SK-N-SH (cell line): ENCODE results near the gene NOD2. TPM values are rescaled to one million over a fixed set of nuclear protein-coding genes. Genes with fewer than 3 reads are reported as not detected.

Experiments used
- CTCF ChIA-PET: fragments of 300-600, 350-600 bp; formaldehyde crosslinking; extraction: SDS; loops from one replicate; lab custom pipeline; 2021; lab: Yijun Ruan, JAX
- POLR2A ChIA-PET: fragments of 350-600 bp; sonication (Branson Sonifier 250); formaldehyde crosslinking; extraction: SDS; loops from one replicate; lab custom pipeline; 2020; ENCODE audit warnings: antibody characterized with exemption, inconsistent platforms; lab: Yijun Ruan, JAX
- DNase-seq: peaks from one replicate; pipeline ENCODE4 v3.0.0; 2012
- H2AFZ ChIP-seq: fragments of 200-600 bp; sonication (generic); 2 replicates; pipeline ENCODE4 v1.8.1; 2016; ENCODE audit warnings: antibody characterized with exemption, mild to moderate bottlenecking, low read depth
- H3F3A ChIP-seq: fragments of 200-600 bp; sonication (generic); replicated peaks from 2 replicates; pipeline ENCODE3; 2016; ENCODE audit warnings: antibody characterized with exemption, mild to moderate bottlenecking; ENCODE audit not compliant: insufficient read depth
- H3K27ac ChIP-seq, 2 experiments: fragments of 200-500 bp in 1 of 2; fragments of 200-600 bp in 1 of 2; sonication (Bioruptor generic) in 1 of 2; sonication (generic), shearing (Covaris generic) in 1 of 2; 2 replicates each; pipeline versions ENCODE4 v1.5.1 to v1.6.1; 2014 to 2016; ENCODE audit warnings: low read depth in 2 of 2, inconsistent platforms in 1 of 2, low read length in 1 of 2, mild to moderate bottlenecking in 1 of 2, mixed read lengths in 1 of 2
- H3K27me3 ChIP-seq: fragments of 200-600 bp; sonication (generic), shearing (Covaris generic); 2 replicates; pipeline ENCODE4 v1.6.1; 2016; ENCODE audit warnings: mixed run types; ENCODE audit not compliant: insufficient read depth
- H3K36me3 ChIP-seq, 2 experiments: fragments of 200-500 bp in 1 of 2; fragments of 200-600 bp in 1 of 2; sonication (Bioruptor generic) in 1 of 2; sonication (generic) in 1 of 2; replicated peaks in 1 of 2; 2 replicates each; pipeline versions ENCODE3 to v1.5.1; 2014 to 2016; ENCODE audit warnings: low read length in 1 of 2, mild to moderate bottlenecking in 1 of 2; ENCODE audit not compliant: insufficient read depth in 2 of 2, control insufficient read depth in 1 of 2
- H3K4me1 ChIP-seq, 2 experiments: fragments of 200-500 bp in 1 of 2; fragments of 200-600 bp in 1 of 2; sonication (Bioruptor generic) in 1 of 2; sonication (generic), shearing (Covaris generic) in 1 of 2; 2 replicates each; pipeline versions ENCODE4 v1.5.1 to v1.6.1; 2014 to 2016; ENCODE audit warnings: low read depth in 1 of 2, low read length in 1 of 2, mixed run types in 1 of 2; ENCODE audit not compliant: insufficient read depth in 2 of 2, control insufficient read depth in 1 of 2
- H3K4me2 ChIP-seq: fragments of 200-600 bp; sonication (generic), shearing (Covaris generic); 2 replicates; pipeline ENCODE4 v1.6.1; 2017; ENCODE audit warnings: mixed run types
- H3K4me3 ChIP-seq, 2 experiments: fragments of 200-500 bp in 1 of 2; fragments of 200-600 bp in 1 of 2; sonication (Bioruptor generic) in 1 of 2; sonication (generic), shearing (Covaris generic) in 1 of 2; 2 replicates each; pipeline versions ENCODE4 v1.5.1 to v1.8.1; 2014 to 2016; ENCODE audit warnings: low read depth in 2 of 2, inconsistent platforms in 1 of 2, low read length in 1 of 2, mild to moderate bottlenecking in 1 of 2, mixed read lengths in 1 of 2, moderate library complexity in 1 of 2
- H3K79me2 ChIP-seq: fragments of 200-600 bp; sonication (generic); 2 replicates; pipeline ENCODE4 v1.8.1; 2017; ENCODE audit warnings: mild to moderate bottlenecking; ENCODE audit not compliant: insufficient read depth
- H3K9ac ChIP-seq: fragments of 200-600 bp; sonication (generic); 2 replicates; pipeline ENCODE4 v1.6.1; 2017; ENCODE audit warnings: mixed run types
- H3K9me2 ChIP-seq: fragments of 200-600 bp; sonication (generic); 2 replicates; pipeline ENCODE4 v1.6.1; 2017; ENCODE audit warnings: mixed run types
- H3K9me3 ChIP-seq: fragments of 200-600 bp; sonication (generic); 2 replicates; pipeline ENCODE4 v1.6.1; 2017; ENCODE audit warnings: mixed run types, mild to moderate bottlenecking, moderate library complexity
- H4K20me1 ChIP-seq: fragments of 200-600 bp; sonication (generic); 2 replicates; pipeline ENCODE4 v1.6.1; 2017; ENCODE audit warnings: mild to moderate bottlenecking, mixed run types; ENCODE audit not compliant: insufficient read depth
- CTCF ChIP-seq: fragments of 200-600 bp; sonication (generic); IDR thresholded peaks from 2 replicates; pipeline ENCODE4 v1.6.1; 2017; ENCODE audit warnings: antibody characterized with exemption, mild to moderate bottlenecking, moderate library complexity
- ELF1 ChIP-seq: IDR thresholded peaks from 2 replicates; pipeline ENCODE4 v1.4.0; 2012
- EP300 ChIP-seq, 2 experiments: IDR thresholded peaks; 2 replicates each; pipeline versions ENCODE4 v1.4.0 to v1.6.1; 2012; ENCODE audit warnings: borderline replicate concordance in 1 of 2, low read depth in 1 of 2, low read length in 1 of 2
- EZH2phosphoT487 ChIP-seq: fragments of 200-600 bp; sonication (generic); IDR thresholded peaks from 2 replicates; pipeline ENCODE4 v1.6.1; 2017; ENCODE audit warnings: low read depth, mixed run types, mild to moderate bottlenecking, antibody characterized with exemption, moderate library complexity, borderline replicate concordance
- FOSL2 ChIP-seq: IDR thresholded peaks from 2 replicates; pipeline ENCODE4 v1.4.0; 2012; ENCODE audit warnings: low read depth, mild to moderate bottlenecking, moderate library complexity, borderline replicate concordance
- FOXJ3 ChIP-seq: sonication (generic); formaldehyde crosslinking; IDR thresholded peaks from 2 replicates; pipeline ENCODE4 v1.5.1; 2020; ENCODE audit warnings: mild to moderate bottlenecking, missing genetic modification reagents
- FOXM1 ChIP-seq: IDR thresholded peaks from 2 replicates; pipeline ENCODE4 v1.4.0; 2012; ENCODE audit warnings: low read depth, mild to moderate bottlenecking
- GATA2 ChIP-seq: sonication (generic); formaldehyde crosslinking; IDR thresholded peaks from 2 replicates; pipeline ENCODE4 v1.5.0; 2020; ENCODE audit warnings: mild to moderate bottlenecking, missing genetic modification reagents
- MXI1 ChIP-seq: IDR thresholded peaks from 2 replicates; pipeline ENCODE4 v1.6.1; 2012; ENCODE audit warnings: mild to moderate bottlenecking, low read depth, low read length, improper control_type of control experiment
- NFIC ChIP-seq: IDR thresholded peaks from 2 replicates; pipeline ENCODE4 v1.4.0; 2012; ENCODE audit warnings: borderline replicate concordance
- NRF1 ChIP-seq: IDR thresholded peaks from 2 replicates; pipeline ENCODE4 v1.6.1; 2012; ENCODE audit warnings: low read depth, mild to moderate bottlenecking, low read length
- POLR2AphosphoS5 ChIP-seq: IDR thresholded peaks from 2 replicates; pipeline ENCODE4 v1.6.1; 2012; ENCODE audit warnings: low read depth, low read length
- RAD21 ChIP-seq: IDR thresholded peaks from 2 replicates; pipeline ENCODE4 v1.6.1; 2012; ENCODE audit warnings: mild to moderate bottlenecking, low read length
- RCOR1 ChIP-seq: fragments of 150-350 bp; IDR thresholded peaks from 2 replicates; pipeline ENCODE4 v1.6.1; 2017; ENCODE audit warnings: antibody characterized with exemption, low read length
- REST ChIP-seq: IDR thresholded peaks from 2 replicates; pipeline ENCODE4 v1.6.1; 2012; ENCODE audit warnings: mild to moderate bottlenecking, low read depth, low read length, moderate library complexity
- RXRA ChIP-seq: IDR thresholded peaks from 2 replicates; pipeline ENCODE4 v1.4.0; 2012; ENCODE audit warnings: low read depth, mild to moderate bottlenecking, borderline replicate concordance
- SIN3A ChIP-seq: IDR thresholded peaks from 2 replicates; pipeline ENCODE4 v1.6.1; 2012; ENCODE audit warnings: low read depth, mild to moderate bottlenecking, low read length, moderate library complexity, borderline replicate concordance
- SMC3 ChIP-seq: IDR thresholded peaks from 2 replicates; pipeline ENCODE4 v1.6.1; 2012; ENCODE audit warnings: low read depth, low read length, improper control_type of control experiment
- TAF1 ChIP-seq: IDR thresholded peaks from 2 replicates; pipeline ENCODE4 v1.6.1; 2012; ENCODE audit warnings: low read depth, mild to moderate bottlenecking, low read length, moderate library complexity, borderline replicate concordance
- TCF12 ChIP-seq: IDR thresholded peaks from 2 replicates; pipeline ENCODE4 v1.4.0; 2012
- TEAD4 ChIP-seq: IDR thresholded peaks from 2 replicates; pipeline ENCODE4 v1.4.0; 2012; ENCODE audit warnings: mild to moderate bottlenecking, borderline replicate concordance; ENCODE audit not compliant: insufficient read depth
- YY1 ChIP-seq: IDR thresholded peaks from 2 replicates; pipeline ENCODE4 v1.4.0; 2012; ENCODE audit warnings: low read depth, mild to moderate bottlenecking
- ZBTB33 ChIP-seq: IDR thresholded peaks from 2 replicates; pipeline ENCODE4 v1.4.0; 2012; ENCODE audit warnings: low read depth, borderline replicate concordance
- WGBS: methylation state at CpG from one replicate; pipeline ENCODE4 v1.1.6; 2017; ENCODE audit warnings: low lambda C conversion rate; 5-methylcytosine and 5-hydroxymethylcytosine counted together
- polyA plus RNA-seq, 3 experiments: library from polyadenylated mRNA; depleted of rRNA; stranded (reverse); fragments of >200 nt; gene quantifications; 2 replicates each; pipeline ENCODE4 v1.2.3, GENCODE V29; 2012
- TF ChIP-seq, protein P1 (sequence below): fragments of 150-350 bp; IDR thresholded peaks from 2 replicates; pipeline ENCODE4 v1.6.1; 2016; ENCODE audit warnings: mild to moderate bottlenecking, low read depth, low read length
- TF ChIP-seq, protein P2 (sequence below): IDR thresholded peaks from 2 replicates; pipeline ENCODE4 v1.4.0; 2012; ENCODE audit warnings: low read depth

The NOD2 gene
- polyA plus RNA-seq, 1 of the 3 experiments (the other 2 are of a cell fraction): not detected

GRCh38 chr16:50671644-50672260 lies 21.7 kb upstream of the NOD2 start:
- H4K20me1 ChIP-seq: no peaks in the 10 kb centered on the region
- CTCF ChIA-PET: interaction anchor here (0.8 to 16.3 kb wide), 8 partner anchors 9 to 319 kb away, joined by 3 to 326 read pairs (median 3); partner anchors contain the start of genes BRD7 and SNX20
- H3F3A ChIP-seq: no peaks in the 10 kb centered on the region
- H2AFZ ChIP-seq: no peak overlapping the region
- H3K9me3 ChIP-seq: no peaks in the 10 kb centered on the region
- peak; percentile 62 for DNase-seq
- no peaks in the 10 kb centered on the region for H3K79me2 ChIP-seq
- no peak overlapping the region for H3K4me2 ChIP-seq
- H3K9ac ChIP-seq: no peak overlapping the region
- POLR2A ChIA-PET: no interaction called here
- peaks cover 0 to 1% of the 10 kb centered on the region in 2 experiments; a peak in 1 of 4 replicates for H3K4me1 ChIP-seq
- no peak for TF ChIP-seq ZBTB33
- peak; percentile 39 for TF ChIP-seq RAD21
- TF ChIP-seq SIN3A: no peak
- TF ChIP-seq, protein P1, sequence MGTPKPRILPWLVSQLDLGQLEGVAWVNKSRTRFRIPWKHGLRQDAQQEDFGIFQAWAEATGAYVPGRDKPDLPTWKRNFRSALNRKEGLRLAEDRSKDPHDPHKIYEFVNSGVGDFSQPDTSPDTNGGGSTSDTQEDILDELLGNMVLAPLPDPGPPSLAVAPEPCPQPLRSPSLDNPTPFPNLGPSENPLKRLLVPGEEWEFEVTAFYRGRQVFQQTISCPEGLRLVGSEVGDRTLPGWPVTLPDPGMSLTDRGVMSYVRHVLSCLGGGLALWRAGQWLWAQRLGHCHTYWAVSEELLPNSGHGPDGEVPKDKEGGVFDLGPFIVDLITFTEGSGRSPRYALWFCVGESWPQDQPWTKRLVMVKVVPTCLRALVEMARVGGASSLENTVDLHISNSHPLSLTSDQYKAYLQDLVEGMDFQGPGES: no peak
- TF ChIP-seq MXI1: no peak
- TF ChIP-seq SMC3: peak; percentile 37; the same call in 1 of the 2 replicates
- TF ChIP-seq, protein P2, sequence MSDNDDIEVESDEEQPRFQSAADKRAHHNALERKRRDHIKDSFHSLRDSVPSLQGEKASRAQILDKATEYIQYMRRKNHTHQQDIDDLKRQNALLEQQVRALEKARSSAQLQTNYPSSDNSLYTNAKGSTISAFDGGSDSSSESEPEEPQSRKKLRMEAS: no peak
- TF ChIP-seq REST: no peak
- TF ChIP-seq FOXM1: no peak
- no peak for TF ChIP-seq EP300 (IDR thresholded peaks at IDR 0.05; ENCODE audit: borderline replicate concordance in 1 of 2, low read depth in 1 of 2, low read length in 1 of 2)
- no peak for TF ChIP-seq FOSL2
- no peak for TF ChIP-seq NRF1
- TF ChIP-seq YY1: no peak
- no peak for TF ChIP-seq RCOR1
- no peak for TF ChIP-seq POLR2AphosphoS5
- TF ChIP-seq GATA2 (CRISPR knock-in tag): no peak
- no peak for TF ChIP-seq ELF1
- peak; percentile 60 for TF ChIP-seq CTCF
- no peak for TF ChIP-seq FOXJ3
- no peak for TF ChIP-seq TCF12
- no peak for TF ChIP-seq TAF1
- no peak for TF ChIP-seq TEAD4
- TF ChIP-seq NFIC: no peak
- TF ChIP-seq EZH2phosphoT487: no peak
- TF ChIP-seq RXRA: no peak
- H3K4me3 ChIP-seq: no peak overlapping the region; a peak in 1 of 4 replicates
- 51% methylated on average over 2 of the region's 2 CpGs for WGBS
- H3K36me3 ChIP-seq: no peaks in the 10 kb centered on the region
- H3K27me3 ChIP-seq: no peaks in the 10 kb centered on the region
- H3K9me2 ChIP-seq: no peaks in the 10 kb centered on the region
- H3K27ac ChIP-seq: no peak overlapping the region
